ENCODE results near the gene CST7.

GRCh38 chr20:24955045-24955444, 6.0 kb downstream of the CST7 start:
- TF ChIP-seq CTCF (IDR thresholded peaks at IDR 0.05): no peak
- no peak for TF ChIP-seq POLR2A (IDR thresholded peaks at IDR 0.05)
